Epithelial cell of prostate (primary cell): ENCODE data around the gene NAGA.
A peak's percentile ranks its signal among the peaks of the same experiment; 100 is the strongest.

ENCODE experiments used
- DNase-seq: peaks from one replicate; pipeline ENCODE4 v3.0.0-alpha.2; 2011; ENCODE audit warnings: low read depth, low spot score
- H3K27ac ChIP-seq: fragments of 450-650 bp; 2 replicates; pipeline ENCODE4 v1.5.1; 2017; ENCODE audit warnings: mild to moderate bottlenecking

The NAGA gene

DNA sequence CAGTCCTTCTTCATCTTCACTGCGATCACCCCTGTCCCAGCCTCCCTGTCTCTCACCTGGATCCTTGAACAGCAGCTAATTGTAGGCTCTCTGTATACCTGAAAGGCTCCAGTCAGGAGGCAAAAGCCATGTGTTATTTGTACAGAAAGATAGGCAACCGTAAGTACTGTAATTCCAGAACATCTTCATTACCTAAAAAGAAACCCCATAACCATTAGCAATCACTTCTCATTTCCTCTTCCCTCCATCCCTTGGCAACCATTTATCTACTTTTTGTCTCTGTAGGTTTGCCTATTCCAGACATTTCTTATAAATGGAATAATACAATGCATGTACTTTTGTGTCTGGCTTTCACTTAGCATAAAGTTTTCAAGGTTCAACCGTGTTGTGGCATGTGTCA is 17.8 kb downstream of the NAGA start:
- no peak for DNase-seq
- no peak overlapping the region for H3K27ac ChIP-seq

DNA sequence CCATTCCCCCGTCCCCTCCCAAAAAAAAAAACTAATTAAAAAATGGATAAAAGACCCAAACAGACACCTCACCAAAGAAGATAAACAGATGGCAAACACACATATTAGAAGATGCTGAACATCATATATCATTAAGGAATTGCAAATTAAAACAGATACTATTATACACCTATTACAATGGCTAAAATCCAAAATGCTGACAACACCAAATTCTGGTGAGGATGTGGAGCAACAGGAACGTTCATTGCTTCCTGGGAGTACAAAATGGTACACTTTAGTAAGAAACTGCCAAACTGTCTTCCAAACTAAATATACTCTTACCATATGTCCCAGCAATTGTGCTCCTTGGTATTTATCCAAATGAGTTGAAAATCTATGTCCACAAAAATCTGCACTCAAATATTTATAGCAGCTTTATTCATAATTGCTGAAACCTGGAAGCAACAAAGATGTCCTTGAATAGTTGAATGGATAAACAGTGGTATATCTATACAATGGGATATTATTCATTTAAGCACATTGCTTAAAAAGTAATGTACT is 19.9 kb downstream of the NAGA start:
- H3K27ac ChIP-seq: no peak overlapping the region
- no peak for DNase-seq

DNA sequence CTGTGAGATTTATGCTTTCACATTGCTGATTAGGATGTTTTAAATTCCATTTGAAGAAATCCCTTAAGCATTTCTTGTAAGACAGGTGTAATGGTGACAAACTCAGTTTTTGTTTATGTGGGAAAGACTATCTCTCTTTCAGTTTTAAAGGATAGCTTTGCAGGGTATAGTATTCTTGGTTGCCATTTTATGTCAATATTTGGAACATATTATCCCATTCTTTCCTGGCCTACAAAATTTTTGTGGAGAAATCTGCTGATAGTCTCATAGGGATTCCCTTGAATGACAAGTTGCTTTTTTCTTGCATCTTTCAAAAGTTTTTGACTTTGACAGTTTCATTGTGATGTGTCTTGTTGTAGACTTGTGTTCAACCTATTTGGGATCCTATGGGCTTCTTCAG is 28.8 kb downstream of the NAGA start:
- DNase-seq: no peak
- H3K27ac ChIP-seq: no peak overlapping the region

DNA sequence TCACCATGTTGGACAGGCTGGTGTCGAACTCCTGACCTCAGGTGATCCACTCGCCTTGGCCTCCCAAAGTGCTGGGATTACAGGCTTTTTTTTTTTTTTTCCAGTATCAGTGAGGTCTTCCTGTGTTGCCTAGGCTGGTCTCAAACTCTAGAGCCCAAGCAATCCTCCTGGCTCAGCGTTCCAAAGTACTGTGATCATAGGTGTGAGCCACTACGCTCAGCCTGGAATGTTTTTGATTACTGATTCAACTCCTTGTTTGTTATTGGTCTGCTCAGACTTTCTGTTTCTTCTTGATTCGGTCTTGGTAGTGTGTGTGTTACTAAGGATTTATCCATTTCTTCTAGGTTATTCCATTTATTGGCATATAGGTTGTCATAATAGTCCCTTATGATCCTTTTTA is 31.3 kb downstream of the NAGA start:
- DNase-seq: no peak

DNA sequence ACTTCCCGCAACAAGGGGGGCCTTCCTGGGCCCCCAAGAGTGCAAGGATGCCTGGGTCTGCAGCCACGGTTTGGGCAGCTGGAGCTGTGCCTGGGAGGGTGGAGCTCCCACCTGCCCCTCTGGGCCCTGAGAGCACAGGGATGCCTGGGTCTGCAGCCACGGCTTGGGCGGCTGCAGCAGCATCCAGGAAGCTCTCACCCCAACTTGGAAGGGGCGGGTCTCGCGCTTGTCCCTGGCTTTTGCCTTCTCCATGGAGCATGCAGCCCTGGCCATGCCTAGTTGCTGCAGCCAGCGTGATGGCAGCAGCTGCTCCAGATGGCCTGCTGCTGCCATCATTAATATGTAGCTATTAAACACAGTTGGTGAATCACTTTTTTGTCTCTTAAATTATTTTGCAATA is 35.4 kb downstream of the NAGA start:
- no peak overlapping the region for H3K27ac ChIP-seq
- DNase-seq: no peak

More for the DNA sequence above, 31.3 kb downstream of the NAGA start:
- H3K27ac ChIP-seq: no peak overlapping the region

DNA sequence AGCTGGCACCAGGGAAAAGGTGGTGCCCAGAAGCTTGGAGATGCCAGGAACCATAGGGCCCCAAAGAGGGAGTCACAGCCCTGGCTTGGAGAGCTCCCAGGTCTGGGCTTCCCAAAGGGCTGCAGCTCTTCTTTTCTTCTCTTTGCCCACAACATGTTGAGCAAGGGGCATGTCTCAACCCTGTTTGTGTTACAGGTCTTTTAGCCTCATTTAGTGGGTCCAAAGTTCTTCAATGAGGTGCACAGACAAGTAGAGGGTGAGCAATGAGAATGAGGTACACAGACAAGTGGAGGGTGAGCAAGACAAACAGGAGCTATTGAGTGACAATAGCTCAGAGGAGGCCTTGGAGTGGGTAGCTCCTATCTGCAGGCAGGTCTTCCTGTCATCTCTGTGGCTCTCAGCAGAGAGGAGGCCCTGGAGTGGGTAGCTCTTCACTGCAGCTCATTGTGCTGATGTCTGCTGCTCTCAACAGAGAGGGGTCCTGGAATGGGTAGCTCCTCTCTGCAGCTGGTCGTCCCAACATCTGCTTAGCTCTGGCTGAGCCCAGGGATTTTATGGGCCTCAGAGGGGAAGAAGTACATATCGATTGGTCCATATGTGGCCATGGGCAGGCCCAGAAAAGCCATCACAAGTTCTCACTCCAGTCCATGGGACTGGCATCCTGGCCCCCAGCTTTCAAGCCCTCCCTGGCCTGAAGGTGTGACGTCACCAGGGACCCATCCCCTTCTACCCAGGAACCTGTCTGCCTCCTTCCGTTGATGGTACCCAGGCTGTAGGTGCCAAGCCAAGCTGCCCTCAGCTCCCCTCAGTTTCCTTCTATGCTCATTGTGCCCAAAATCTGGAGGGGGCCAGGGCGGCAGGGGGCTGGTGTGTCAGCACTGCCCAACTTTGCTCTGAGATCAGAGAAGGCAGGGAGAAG is 37.1 kb downstream of the NAGA start:
- no peak for DNase-seq
- no peak overlapping the region for H3K27ac ChIP-seq

DNA sequence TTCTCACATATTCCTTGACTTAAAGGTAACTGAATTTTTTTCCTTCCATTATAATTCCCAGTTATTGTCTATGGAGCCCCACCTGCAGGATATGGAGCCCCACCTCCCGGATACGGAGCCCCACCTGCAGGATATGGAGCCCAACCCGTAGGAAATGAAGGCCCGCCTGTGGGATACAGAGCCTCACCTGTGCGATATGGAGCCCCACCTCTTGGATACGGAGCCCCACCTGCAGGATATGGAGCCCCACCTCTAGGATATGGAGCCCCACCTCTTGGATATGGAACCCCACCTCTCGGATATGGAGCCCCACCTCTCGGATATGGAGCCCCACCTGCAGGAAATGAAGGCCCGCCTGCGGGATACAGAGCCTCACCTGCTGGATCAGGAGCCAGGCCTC is 43.9 kb downstream of the NAGA start:
- no peak overlapping the region for H3K27ac ChIP-seq
- DNase-seq: no peak

DNA sequence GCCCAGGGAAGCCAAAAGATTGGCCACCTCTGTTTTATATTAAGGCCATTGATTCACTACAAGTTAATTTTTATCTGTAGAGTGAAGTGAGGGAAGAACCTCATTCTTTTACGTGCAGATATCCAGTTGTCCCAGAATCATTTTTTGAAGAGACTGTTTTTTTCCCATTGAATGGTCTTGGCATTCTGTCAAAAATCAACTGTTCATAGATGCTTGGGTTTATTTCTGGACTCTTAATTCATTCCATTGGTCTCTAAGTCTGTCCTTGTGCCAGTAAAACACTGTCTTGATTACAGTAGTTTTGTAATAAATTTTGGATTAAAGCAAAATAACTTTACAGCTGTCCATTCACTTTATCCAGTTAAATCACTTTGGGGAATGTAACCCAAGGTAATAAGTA is 45.2 kb downstream of the NAGA start:
- H3K27ac ChIP-seq: no peak overlapping the region

DNA sequence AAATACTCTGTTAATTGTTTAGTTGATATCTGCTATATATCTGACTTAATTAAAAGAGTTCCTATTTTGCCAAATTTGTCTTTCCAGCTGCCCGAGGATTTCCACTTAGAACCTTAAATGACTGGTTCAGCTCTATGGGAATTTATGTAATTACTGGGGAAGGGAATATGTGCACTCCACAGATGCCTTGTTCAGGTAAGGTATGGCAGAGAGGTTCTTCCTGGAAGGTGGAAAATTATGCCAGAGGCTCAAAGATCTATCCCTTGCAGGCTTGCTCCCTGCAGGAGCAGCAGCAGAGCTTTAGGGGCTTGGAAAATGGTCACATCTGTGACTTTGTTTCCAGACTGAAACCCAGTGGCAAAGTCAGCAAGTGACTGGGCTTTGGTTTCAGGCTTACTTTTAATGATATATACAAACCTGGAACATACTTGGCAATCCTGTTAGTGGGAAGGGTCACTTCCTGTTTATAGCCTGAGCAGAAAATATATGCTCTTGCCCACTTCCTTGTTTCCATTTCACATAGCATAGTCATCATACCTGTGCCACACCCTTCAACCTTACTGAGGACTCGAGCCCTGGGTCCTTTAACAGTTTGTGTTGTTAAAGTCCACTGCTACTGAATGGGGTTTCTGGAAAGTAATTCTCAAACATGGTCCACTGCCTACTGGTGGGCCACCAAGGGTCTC is 48.3 kb downstream of the NAGA start:
- peak; percentile 59 for DNase-seq
- H3K27ac ChIP-seq: peak overlapping the region; percentile 76

More for the DNA sequence above, 45.2 kb downstream of the NAGA start:
- DNase-seq: no peak

DNA sequence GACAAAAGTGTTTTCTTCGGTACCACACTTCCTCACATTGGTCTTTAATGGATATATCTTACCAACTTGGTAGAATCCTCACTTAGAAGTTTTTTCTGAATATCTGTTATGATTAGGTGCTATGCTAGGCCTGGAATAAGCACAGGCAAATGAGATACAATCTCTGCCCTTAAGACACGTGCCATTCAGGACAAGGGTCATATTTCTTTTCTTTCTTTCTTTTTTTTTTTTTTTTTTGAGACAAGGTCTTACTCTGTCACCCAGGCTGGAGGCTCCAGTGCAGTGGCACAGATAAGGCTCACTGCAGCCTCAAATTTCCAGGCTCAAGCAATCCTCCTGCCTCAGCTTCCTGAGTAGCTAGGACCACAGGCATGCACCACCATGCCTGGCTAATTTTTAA is 49.0 kb downstream of the NAGA start:
- peak overlapping the region; percentile 76 for H3K27ac ChIP-seq
- DNase-seq: no peak

DNA sequence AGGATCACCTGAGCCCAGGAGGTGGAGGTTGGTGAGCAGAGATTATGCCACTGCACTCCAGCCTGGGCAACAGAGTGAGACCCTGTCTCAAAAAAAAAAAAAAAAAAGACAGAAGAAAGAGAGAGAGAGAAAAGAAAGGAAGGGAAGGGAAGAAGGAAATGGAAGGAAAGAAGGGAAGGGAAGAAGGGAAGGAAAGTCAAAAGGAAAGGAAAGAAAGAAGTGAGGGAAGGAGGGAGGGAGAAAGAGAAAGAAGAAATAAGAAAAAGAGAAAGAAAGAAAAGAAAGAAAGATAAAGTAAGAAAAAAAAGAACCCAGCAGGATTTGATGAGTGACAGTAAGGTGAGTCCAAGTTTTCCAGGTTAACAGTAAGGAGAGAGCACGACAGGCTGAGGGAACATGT is 52.4 kb downstream of the NAGA start:
- no peak for DNase-seq
- H3K27ac ChIP-seq: no peak overlapping the region

DNA sequence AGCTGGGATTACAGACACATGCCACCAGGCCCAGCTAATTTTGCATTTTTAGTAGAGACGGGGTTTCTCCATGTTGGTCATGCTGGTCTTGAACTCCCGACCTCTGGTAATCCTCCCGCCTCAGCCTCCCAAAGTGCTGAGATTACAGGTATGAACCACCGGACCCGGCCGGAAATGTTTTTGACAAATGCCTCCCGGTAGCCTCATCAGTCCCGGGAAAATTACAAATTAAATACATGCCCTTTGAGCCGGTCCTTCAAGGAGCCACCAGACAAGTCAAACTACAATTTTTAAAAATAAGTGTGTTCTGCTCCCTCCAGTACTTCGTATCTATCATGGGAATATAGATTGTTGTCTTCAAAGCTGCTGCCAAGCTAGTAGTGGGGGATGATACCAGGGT is 54.5 kb downstream of the NAGA start:
- DNase-seq: no peak
- no peak overlapping the region for H3K27ac ChIP-seq

DNA sequence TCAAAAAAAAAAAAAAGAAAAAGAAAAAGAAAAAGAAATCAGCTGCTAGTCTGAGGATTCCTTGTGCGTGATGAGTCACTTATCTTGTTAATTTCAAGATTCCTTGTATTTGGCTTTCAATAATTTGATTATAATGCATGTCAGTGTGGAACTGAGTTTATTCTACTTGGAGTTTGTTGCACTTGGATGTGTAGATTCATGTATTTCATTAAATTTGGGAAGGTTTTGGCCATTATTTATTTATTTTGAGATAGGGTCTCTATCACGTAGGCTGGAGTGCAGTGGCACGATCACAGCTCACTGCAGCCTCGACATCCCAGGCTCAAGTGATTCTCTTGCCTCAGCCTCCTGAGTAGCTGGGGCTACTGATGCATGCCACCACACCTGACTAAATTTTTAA is 57.2 kb downstream of the NAGA start:
- no peak overlapping the region for H3K27ac ChIP-seq
- DNase-seq: no peak

DNA sequence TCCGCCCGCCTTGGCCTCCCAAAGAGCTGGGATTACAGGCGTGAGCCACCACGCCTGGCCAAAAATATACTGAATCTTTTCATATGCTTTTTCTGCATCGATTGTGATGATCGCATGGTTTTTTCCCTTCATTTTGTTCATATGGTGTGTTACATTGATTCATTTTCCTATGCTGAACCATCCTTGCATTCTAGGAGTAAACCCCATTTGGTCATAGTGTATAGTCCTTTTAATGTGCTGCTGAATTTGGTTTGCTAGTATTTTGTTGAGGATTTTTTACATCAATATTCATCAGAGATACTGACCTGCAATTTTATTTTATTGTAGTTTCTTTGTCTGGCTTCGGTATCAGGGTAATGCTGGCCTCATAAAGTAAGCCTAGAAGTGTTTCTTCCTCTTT is 59.8 kb downstream of the NAGA start:
- DNase-seq: no peak
- H3K27ac ChIP-seq: no peak overlapping the region
